ENCODE data around the gene PBXIP1. TPM values are rescaled to one million over a fixed set of nuclear protein-coding genes. Genes with fewer than 3 reads are reported as not detected.

The PBXIP1 gene
- total and polyA plus RNA-seq, 4 donors, result 3.8 to 42.8 (median 20.5) TPM

- TF ChIP-seq RXRA (IDR thresholded peaks at IDR 0.05) (no peak), SP1 (IDR thresholded peaks at IDR 0.05) (no peak), RAD21 (IDR thresholded peaks at IDR 0.05) (no peak)
Measured at GRCh38 chr1:154962795-154963330, 7.0 kb upstream of the PBXIP1 start (continued).

- no peak for DNase-seq (ENCODE audit: low spot score)
- no peaks in the 10 kb centered on the region for H3K9me3 ChIP-seq (ENCODE audit: control insufficient read depth in 4 of 4, low read length in 3 of 4)
Measured at GRCh38 chr1:154962156-154962749, 6.4 kb upstream of the PBXIP1 start.

More at GRCh38 chr1:154962156-154962749, 6.4 kb upstream of the PBXIP1 start:
- Histone ChIP-seq H3K36me3 (ENCODE audit: control insufficient read depth in 4 of 4, insufficient read depth in 3 of 4, low read depth in 1 of 4, low read length in 3 of 4) (peaks cover 6 to 47% (median 27%) of the 10 kb centered on the region in 4 donors), H3K27ac (ENCODE audit: low read depth in 1 of 2, low read length in 2 of 2) (peak overlapping the region; percentile 83 to 97), H3K4me1 (ENCODE audit: control insufficient read depth in 4 of 4, insufficient read depth in 4 of 4, low read length in 3 of 4) (peaks cover 0 to 42% (median 24%) of the 10 kb centered on the region in 4 donors), H3K27me3 (ENCODE audit: control insufficient read depth in 4 of 4, insufficient read depth in 4 of 4, low read length in 3 of 4) (no peaks in the 10 kb centered on the region), H3K4me3 (ENCODE audit: low read depth in 1 of 3, low read length in 3 of 3) (peak overlapping the region; percentile 78 to 86 (median 82)), H3K9ac (ENCODE audit: low read depth in 1 of 2, low read length in 2 of 2) (peak overlapping the region; percentile 65 to 88)
- 3% methylated on average over 25 of the region's 25 CpGs for WGBS
- TF ChIP-seq YY1 (IDR thresholded peaks at IDR 0.05), result no peak
- no peak for TF ChIP-seq RAD21 (IDR thresholded peaks at IDR 0.05)
- no peak for TF ChIP-seq FOXA2 (IDR thresholded peaks at IDR 0.05)
- TF ChIP-seq EGR1 (IDR thresholded peaks at IDR 0.05; ENCODE audit: low read depth in 2 of 2), result no peak
- TF ChIP-seq, protein P1, sequence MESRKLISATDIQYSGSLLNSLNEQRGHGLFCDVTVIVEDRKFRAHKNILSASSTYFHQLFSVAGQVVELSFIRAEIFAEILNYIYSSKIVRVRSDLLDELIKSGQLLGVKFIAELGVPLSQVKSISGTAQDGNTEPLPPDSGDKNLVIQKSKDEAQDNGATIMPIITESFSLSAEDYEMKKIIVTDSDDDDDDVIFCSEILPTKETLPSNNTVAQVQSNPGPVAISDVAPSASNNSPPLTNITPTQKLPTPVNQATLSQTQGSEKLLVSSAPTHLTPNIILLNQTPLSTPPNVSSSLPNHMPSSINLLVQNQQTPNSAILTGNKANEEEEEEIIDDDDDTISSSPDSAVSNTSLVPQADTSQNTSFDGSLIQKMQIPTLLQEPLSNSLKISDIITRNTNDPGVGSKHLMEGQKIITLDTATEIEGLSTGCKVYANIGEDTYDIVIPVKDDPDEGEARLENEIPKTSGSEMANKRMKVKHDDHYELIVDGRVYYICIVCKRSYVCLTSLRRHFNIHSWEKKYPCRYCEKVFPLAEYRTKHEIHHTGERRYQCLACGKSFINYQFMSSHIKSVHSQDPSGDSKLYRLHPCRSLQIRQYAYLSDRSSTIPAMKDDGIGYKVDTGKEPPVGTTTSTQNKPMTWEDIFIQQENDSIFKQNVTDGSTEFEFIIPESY (IDR thresholded peaks at IDR 0.05), result no peak
- TF ChIP-seq JUND (IDR thresholded peaks at IDR 0.05), result no peak
- no peak for TF ChIP-seq MAX (IDR thresholded peaks at IDR 0.05)
- no peak for TF ChIP-seq RXRA (IDR thresholded peaks at IDR 0.05)
- TF ChIP-seq TAF1 (conservative IDR thresholded peaks at IDR 0.05), result no peak
- no peak for TF ChIP-seq REST (IDR thresholded peaks at IDR 0.05)
- no peak for TF ChIP-seq HNF4G (IDR thresholded peaks at IDR 0.05)
- no peak for TF ChIP-seq ATF3 (IDR thresholded peaks at IDR 0.05)
- TF ChIP-seq NR2F2 (IDR thresholded peaks at IDR 0.05), result no peak

Measured in liver (tissue), 9 donors.